Measurements from ENCODE around the gene BCL2L2.

Gene BCL2L2

DNA sequence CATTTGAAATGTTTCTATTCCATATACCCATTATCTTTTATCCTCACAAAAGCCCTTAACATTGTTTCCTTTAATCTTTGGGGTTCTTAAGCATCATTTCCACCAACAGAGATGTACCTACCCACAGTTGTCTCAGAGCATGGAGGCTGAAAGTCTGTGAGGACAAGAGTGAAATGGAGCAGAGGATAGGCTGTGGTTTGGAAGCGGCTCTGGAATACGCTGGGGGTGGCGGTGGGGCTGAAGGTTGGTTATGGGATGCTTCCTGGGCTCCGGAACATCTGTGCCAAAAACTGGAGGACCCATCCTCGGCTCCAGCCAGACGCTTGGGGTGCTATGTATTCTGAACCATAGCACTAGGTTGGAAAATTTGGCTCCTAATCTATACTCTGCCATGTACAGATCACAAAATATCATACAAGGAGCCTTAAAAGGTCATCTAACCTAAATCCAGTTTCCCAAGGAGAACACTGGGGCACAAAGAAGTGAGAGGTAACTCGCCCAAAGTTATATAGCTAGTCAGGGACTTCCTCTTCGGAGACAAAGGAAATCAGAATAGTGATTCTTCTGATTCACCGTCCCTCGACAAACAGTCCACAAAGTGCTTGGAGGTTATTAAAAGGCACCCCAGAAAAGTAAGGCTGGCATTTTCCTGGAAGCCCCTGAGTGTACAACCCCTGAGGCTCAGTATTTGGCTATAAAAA lies 6.5 kb upstream of the BCL2L2 start:
- DNase-seq: no peak

DNA sequence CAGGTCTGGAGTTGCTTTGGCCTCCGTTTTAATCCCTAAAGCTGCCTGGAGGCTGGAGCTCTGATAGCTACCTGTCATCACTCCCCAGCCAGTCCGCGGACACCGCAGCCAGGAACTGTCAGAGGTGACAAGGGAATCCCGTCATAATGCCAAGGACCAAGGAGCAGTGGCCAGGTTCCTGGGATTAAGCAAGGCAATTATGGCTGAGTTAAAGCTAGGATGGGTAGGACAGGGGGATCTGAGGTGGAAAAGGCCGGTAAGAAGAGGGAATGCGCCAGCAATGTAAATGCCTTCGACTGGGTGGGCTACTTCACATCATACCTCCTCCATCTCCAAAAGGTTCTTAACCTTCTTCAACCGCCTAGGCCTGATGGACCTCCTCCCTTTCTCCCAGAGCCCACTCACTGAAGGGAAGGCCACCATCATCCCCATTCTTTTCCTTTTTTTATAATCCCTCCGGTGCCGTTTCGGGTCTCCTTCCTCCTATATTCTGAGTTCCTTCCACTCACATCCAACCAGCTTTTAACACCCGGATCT lies 5.9 kb upstream of the BCL2L2 start:
- DNase-seq: peak; percentile 36

DNA sequence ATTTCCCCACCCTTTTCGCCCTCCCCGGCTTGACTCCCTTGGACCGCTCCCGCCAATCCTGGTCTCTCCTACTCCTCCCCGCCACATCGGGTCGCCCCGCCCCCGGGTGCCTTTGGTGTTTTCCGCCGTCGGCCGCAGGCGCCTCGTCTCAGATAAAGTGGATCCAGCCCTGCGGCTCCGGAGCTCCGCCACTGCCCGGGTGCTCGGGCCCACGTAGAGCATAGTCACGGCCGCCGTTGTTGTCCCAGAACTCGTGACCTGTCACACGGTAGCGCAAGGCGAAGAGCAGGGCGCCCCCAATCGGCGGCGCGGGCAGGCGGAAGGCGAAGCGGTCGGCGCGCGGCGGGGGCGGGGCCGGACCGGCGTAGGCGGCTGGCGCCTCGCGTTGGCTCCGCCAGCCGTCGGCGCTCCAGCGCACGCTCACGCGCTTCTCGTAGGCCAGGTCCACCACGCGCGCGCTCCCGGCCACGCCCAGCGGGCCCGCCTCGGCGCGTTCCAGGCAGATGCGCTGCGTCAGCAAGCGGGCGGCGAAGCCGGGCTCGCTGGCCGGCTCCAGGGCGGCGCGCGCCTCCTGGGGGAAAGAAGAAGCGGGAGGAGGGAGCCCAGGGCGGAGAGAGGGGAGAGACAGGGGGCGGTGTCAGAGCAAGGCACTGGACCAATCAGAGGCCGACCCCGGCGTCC lies 5.2 kb upstream of the BCL2L2 start:
- peak; percentile 99 for DNase-seq

DNA sequence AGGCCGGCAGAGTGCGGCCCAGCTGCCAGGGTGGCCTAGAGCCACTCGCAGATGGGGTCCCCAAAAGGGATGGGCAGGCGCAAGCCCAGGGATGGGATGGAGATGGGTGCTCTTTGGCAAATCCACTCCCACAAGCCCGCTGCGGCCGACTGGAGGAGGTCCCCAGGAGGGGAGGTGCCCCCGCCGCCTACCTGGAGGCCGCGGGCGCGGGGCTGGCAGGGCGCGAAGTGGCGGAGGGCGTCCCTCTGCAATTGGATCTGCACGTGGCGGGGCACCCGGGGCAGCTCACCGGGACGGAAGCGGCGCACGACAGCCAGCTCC lies 4.7 kb upstream of the BCL2L2 start:
- DNase-seq: no peak

DNA sequence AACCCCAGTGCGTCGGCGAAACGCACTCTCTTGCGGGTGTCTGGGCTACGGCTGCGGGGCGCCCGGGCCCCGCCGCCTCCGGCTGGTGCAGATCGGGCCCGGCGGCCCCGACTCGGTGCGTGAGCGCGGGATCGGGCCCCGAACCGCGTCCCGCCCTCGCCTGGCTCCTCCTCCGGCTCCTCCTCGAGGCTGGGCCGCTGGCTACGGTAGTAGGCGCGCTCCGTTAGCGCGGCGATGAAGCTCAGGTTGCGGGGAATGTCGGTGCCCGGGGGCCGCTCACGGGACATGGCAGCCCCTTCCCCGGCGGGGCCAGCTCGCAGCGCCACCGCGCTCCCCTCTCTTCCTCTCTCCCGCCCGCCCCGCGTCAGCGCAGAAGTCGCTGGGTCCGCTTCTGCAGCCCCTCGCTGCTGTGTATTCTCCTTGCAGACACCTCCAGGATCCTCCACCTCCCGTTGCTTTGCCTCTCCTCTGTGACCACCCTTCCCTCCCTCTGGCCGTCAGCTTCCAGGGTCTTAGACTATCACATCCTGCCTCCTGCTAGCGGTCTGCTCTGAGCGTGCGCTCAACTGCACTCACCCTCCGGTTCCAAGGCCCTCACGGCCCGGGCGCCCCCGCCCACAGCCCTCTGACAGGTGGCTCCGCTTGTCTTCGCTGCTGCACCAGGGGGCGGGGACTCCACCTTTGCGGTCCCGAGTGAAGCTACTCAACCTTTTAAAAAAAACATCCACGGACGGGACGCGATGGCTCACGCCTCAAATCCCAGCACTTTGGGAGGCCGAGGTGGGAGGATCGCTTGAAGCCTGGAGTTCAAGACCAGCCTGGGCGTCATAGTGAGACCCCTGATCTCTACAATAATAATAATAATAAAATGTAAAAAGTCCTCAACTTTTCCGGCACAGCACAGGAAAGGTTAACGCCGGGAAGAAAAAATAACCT lies 4.1 kb upstream of the BCL2L2 start, which contains the start of gene PPP1R3E:
Gene PPP1R3E (minus strand): TSS at position 570 of the 936 bp plus-strand sequence. CDS start 283 bp downstream, at position 287.
- DNase-seq: peak; percentile 69

DNA sequence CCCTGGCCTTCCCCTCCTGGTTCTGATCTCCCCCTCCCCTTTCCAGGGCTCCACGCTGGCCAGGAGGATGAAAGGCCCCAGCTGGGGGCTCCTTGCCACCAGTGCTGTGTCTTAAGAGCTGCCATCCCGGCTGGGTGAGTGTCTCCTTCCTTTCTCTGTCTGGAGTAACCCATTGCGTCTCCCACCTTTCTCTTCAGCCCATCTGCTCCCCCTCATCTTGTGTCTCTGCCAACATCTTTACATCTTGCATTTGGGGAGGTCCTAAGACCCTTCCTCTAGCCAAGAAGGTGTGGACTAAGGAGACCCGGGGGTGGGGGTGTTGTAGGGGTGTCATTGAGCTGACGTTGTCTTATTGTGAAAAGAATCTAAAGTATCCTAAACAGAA lies 505 bp downstream of the BCL2L2 start:
- no peak for DNase-seq

DNA sequence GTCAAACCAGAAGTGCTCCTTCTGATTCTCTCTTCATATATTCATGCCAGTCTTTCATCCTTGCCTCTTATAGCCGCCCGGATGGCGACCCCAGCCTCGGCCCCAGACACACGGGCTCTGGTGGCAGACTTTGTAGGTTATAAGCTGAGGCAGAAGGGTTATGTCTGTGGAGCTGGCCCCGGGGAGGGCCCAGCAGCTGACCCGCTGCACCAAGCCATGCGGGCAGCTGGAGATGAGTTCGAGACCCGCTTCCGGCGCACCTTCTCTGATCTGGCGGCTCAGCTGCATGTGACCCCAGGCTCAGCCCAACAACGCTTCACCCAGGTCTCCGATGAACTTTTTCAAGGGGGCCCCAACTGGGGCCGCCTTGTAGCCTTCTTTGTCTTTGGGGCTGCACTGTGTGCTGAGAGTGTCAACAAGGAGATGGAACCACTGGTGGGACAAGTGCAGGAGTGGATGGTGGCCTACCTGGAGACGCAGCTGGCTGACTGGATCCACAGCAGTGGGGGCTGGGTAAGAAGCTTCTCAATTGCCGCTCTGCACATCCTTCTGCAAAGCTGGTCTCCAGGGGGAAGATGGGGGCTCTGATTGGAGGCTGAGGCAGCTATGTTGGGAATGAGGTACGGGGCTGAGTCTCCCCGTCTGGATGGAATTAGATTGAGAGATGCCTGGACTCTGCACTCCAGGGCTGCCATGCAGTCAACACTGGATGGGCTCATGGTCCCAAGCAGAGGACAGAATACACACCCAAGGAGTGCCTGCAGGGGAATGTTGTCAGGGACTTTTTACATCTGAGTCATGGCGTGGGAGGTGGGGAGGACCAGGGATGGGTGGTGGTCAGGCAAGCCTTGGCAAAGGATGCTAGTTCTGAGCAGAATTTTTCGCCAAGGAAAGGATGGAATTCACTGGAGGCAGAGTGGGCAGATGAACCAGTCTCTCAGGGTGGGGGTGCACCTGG lies 1.3 kb downstream of the BCL2L2 start:
- no peak for DNase-seq

DNA sequence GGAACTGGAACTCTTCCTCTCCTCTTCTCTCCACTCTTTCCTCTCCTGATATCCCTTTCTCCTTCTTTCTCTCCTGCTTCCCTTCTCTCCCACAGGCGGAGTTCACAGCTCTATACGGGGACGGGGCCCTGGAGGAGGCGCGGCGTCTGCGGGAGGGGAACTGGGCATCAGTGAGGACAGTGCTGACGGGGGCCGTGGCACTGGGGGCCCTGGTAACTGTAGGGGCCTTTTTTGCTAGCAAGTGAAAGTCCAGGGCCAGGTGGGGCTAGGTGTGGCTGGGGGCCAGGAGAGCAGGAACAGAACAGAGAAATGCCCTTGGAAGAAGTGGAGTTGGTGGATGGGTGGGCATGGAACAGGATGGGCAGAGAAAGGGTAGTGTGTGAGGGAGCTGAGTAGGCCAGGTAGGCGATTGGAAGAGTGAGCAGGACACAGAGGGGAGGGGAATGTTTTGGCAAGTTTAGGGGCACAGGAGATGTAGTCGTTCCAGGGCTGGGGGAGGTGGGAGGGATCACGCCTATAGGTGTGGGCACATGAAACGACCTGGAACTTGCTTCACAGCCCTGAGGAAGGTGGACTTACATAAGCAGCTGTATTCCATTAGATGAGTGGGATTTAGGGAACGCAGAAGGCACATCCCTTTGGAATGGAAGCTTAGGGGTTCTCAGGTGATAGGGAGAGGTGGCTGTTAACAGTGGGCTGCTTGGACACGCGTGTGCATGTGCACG lies 2.2 kb downstream of the BCL2L2 start:
- no peak for DNase-seq

DNA sequence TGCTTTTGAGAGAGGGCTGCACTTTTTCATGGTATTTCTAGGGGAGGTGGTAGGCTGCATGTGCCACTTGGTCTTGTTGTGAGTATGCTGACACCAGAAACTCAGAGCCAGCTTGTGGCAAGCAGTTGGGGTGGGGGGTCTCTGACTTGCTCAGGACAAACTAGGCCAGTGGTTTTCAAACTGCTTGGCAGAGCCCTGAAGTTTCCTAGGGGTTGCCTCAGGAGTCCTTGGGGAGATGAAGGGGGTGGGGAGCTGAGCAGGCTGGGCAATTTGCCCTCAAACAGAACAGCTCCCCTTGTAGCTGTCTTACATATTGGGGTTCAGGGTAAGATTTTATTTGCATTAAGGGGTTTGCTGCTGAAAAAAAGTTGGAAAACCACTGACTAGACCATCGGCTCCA lies 3.9 kb downstream of the BCL2L2 start:
- DNase-seq: no peak

DNA sequence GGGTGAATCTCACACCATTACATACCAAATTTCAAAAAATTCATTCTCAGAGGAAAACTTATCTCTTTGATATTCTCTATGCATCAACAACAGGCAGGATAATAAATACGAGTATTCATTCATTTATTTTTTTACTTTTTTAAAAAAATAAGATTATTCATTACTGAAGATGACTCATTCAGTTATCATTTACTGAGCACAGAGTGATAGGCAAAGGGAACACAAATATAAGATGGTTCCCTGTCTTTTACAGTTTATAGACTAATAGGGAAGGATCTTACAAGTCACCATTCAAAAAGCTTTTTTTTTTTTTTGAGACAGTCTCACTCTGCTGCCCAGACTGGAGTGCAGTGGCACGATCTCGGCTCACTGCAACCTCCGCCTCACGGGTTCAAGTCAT lies 9.7 kb downstream of the BCL2L2 start:
- DNase-seq: no peak

DNA sequence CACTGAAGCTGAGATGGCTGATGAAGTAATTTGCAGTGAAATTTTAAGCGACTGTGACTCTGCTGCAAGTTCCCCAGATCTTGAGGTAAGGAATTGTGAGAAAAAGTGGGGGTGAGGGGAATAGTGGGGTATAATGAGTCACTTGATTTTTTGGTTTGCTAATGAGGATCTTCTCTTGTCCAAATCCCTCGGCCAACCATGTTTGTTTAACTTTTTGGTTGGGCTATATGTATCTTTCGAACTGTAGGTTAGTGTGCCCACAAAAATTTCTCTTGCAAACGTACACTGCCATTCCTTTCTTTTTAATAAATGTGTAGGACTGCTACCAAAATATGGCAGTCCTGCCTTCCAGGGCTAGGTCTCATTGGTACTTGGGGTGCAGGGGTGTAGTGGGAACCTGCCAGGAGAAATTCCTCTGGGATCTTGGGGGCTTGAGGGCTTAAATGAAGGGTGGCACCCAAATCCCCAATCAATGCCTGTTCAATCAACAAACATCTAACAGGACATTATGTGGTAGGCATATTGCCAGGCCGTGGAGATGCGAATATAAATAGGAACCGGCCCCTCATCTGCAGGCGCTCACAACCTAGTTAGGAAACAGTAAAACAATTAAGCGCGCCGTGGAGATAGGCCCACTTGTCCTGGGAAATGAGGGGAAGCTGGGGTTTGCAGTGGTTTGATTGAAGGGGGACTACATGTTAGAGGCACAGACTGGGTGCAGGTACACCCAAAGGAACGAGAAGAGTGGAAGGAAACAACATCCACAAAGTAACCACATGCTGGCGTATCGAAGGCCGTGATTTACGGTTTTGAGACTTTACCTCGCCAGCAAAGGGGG lies 13.3 kb downstream of the BCL2L2 start:
- DNase-seq: no peak

DNA sequence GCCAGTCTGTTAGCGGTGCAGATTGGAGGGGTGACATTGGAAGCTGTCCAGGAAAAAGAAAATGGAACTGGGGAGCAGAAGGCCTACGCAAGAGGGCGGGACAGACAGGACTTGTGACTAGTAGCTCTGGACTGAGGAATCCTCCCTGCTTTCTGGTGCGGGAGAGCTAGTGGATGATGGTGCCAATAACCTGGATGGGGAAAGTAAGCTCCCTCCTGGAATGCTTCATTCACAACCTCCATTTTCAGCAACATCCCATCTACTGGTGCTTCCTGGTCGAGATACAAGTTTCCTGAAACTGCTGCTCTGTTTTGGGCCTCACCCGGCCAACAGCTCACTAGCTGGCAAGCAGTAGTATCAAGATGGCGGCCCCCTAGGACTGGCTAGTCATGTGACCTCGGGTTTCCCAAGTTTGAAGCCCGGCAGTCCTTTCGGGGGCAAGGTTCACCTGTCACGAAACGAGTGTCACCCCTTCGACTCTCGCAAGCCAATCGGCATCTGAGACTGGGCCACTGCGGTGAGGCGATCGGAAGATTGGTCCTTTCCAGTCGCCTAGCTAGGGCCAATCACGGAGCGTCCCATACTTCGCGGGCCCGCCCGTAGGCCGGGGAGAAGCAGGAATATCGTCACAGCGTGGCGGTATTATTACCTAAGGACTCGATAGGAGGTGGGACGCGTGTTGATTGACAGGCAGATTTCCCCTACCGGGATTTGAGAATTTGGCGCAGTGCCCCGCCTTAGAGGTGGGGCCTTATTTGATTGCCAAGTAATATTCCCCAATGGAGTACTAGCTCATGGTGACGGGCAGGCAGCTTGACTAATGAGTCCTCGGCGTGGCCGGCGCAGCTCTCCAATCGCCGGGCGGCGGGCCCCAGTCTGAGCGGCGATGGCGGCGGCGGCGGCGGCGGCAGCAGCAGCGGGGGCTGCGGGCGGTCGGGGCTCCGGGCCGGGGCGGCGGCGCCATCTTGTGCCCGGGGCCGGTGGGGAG lies 14.2 kb downstream of the BCL2L2 start, which contains the start of gene PABPN1:
Gene PABPN1 (plus strand): TSS at position 874 of the 988 bp plus-strand sequence. CDS start 13 bp downstream, at position 887.
- peak; percentile 99 for DNase-seq

DNA sequence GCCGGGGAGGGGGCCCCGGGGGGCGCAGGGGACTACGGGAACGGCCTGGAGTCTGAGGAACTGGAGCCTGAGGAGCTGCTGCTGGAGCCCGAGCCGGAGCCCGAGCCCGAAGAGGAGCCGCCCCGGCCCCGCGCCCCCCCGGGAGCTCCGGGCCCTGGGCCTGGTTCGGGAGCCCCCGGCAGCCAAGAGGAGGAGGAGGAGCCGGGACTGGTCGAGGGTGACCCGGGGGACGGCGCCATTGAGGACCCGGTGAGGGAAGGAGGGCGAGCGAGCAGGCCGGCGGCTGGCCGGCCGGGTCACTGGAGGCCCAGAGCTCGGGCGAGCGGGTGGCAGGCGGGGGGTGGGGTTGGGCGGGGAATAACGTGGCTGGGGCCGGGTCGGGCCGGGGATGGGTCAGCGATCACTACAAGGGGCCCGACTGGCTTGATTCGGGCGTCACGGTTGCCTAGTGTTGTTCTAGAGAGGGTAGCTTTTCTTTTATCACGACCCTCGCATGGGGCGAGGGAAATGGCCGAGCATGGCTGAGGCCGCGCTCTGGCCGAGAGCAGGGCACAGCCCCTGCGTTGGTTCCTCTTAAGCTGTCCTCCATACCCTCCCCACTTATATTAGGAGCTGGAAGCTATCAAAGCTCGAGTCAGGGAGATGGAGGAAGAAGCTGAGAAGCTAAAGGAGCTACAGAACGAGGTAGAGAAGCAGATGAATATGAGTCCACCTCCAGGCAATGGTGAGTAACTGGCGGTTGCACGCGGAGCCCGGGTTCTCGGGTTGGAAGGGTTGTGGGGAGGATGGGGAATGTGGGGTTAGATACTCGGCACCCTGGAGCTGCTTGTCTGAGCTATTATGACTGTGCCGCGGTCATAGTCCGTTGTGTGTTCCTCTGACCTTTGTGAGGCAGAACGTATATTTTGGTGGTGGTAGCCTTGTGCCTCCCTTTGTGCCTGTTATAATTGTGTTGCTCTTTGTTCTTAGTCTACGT lies 15.2 kb downstream of the BCL2L2 start:
- DNase-seq: no peak

DNA sequence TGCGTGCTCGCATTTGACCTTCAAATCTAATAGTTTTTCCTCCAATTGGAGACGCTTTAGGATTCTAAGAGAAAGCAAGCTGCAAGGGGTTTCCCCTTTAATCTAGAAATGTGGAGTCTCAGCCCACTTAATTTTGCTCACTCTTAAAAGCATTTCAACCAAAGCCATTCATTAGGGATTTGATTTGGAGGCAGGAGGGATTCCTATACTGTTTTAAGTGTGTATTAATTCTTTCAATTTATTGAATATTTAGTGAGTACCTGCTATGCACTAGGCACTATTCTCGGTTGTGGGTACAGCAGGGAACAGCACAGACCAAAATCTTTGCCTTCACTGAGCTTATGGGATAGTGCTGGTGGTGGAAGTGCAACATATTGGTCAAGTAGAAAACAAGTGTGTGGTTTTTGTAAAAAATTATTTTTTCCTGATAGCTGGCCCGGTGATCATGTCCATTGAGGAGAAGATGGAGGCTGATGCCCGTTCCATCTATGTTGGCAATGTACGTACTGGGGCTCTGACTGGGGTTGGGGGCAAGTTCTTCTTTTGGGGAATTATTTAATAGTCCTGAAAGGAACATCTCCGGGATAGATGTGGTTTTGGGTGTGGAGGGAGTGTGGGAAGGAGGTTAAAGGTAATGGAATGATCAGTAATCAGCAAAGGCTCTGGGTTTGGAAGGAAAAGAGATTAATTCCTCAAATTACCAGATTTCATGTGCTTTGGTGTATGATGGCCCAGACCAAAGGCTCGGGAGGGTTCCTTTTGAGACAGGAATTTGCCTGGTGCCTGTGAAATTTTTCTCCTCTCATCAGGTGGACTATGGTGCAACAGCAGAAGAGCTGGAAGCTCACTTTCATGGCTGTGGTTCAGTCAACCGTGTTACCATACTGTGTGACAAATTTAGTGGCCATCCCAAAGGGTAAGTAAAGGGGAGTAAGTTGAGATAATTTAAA lies 16.2 kb downstream of the BCL2L2 start:
- DNase-seq: no peak

DNA sequence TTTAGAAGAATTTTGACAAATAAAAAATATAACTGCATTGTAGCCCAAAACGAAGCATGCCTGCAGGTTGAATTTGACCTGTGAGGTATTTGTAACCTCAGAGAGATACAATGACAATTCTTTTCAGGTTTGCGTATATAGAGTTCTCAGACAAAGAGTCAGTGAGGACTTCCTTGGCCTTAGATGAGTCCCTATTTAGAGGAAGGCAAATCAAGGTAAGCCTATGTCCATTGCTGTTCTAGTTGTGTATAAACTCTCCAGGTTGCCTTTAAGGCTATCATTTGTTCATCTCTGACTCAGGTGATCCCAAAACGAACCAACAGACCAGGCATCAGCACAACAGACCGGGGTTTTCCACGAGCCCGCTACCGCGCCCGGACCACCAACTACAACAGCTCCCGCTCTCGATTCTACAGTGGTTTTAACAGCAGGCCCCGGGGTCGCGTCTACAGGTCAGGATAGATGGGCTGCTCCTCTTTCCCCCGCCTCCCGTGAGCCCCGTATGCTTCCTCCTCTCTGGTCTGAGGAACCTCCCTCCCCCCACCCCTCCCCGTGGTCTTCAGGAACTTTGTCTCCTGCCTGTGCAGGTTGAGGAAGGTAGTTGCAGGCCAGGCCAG lies 17.3 kb downstream of the BCL2L2 start:
- no peak for DNase-seq

DNA sequence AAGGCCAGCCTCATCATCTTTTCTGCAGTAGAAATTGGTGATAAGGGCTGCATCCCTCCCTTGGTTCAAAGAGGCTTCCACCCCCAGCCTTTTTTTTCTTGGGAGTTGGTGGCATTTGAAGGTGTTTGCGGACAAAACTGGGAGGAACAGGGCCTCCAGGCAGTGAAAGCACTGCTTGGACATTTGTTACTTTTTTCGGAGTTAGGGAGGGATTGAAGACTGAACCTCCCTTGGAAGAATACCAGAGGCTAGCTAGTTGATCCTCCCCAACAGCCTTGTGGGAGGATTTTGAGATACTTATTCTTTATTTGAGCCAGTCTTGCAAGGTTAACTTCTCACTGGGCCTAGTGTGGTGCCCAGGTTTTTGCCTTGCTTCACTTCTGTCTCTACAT lies 17.8 kb downstream of the BCL2L2 start:
- DNase-seq: no peak

All from NCI-H526 treated with DMSO at 0.1 percent for 48 hours (cell line).